ENCODE results near the gene KCNQ2. TPM values are rescaled to one million over a fixed set of nuclear protein-coding genes. Genes with fewer than 3 reads are reported as not detected.

The KCNQ2 gene
- total and polyA plus RNA-seq, 2 experiments from 2014 or later, result 68.5 to 92.4 TPM

- Histone ChIP-seq H3K4me3 (peak overlapping the region; percentile 56), H3K4me1 (ENCODE audit: insufficient read depth) (peaks cover 20% of the 10 kb centered on the region), H3K27ac (ENCODE audit: low read depth) (no peak overlapping the region), H3K27me3 (ENCODE audit: insufficient read depth) (peaks cover 36% of the 10 kb centered on the region), H3K36me3 (ENCODE audit: insufficient read depth) (no peaks in the 10 kb centered on the region), H2AFZ (no peak overlapping the region), H3K79me2 (replicated peaks; ENCODE audit: insufficient read depth) (no peaks in the 10 kb centered on the region), H3F3A (replicated peaks; ENCODE audit: low read depth) (no peaks in the 10 kb centered on the region), H3K9me2 (ENCODE audit: insufficient read depth) (no peaks in the 10 kb centered on the region), H4K20me1 (replicated peaks; ENCODE audit: insufficient read depth) (no peaks in the 10 kb centered on the region), H3K4me2 (peak overlapping the region; percentile 76)
- no peaks in the 10 kb centered on the region for H3K36me3 Mint-ChIP-seq (ENCODE audit: low read depth)
- peaks cover 5% of the 10 kb centered on the region; the same call in 2 of the 3 replicates for H3K4me1 Mint-ChIP-seq
- no peaks in the 10 kb centered on the region for H3K9me3 Mint-ChIP-seq
- H3K27ac Mint-ChIP-seq, result no peak overlapping the region
- TF ChIP-seq NANOG (IDR thresholded peaks at IDR 0.05; ENCODE audit: borderline replicate concordance), result no peak
- TF ChIP-seq POLR2AphosphoS5 (IDR thresholded peaks at IDR 0.05; ENCODE audit: low read depth), result no peak
- no peak for TF ChIP-seq EZH2 (IDR thresholded peaks at IDR 0.05; ENCODE audit: low read depth, unreplicated experiment)
- TF ChIP-seq, protein P1, sequence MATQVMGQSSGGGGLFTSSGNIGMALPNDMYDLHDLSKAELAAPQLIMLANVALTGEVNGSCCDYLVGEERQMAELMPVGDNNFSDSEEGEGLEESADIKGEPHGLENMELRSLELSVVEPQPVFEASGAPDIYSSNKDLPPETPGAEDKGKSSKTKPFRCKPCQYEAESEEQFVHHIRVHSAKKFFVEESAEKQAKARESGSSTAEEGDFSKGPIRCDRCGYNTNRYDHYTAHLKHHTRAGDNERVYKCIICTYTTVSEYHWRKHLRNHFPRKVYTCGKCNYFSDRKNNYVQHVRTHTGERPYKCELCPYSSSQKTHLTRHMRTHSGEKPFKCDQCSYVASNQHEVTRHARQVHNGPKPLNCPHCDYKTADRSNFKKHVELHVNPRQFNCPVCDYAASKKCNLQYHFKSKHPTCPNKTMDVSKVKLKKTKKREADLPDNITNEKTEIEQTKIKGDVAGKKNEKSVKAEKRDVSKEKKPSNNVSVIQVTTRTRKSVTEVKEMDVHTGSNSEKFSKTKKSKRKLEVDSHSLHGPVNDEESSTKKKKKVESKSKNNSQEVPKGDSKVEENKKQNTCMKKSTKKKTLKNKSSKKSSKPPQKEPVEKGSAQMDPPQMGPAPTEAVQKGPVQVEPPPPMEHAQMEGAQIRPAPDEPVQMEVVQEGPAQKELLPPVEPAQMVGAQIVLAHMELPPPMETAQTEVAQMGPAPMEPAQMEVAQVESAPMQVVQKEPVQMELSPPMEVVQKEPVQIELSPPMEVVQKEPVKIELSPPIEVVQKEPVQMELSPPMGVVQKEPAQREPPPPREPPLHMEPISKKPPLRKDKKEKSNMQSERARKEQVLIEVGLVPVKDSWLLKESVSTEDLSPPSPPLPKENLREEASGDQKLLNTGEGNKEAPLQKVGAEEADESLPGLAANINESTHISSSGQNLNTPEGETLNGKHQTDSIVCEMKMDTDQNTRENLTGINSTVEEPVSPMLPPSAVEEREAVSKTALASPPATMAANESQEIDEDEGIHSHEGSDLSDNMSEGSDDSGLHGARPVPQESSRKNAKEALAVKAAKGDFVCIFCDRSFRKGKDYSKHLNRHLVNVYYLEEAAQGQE (IDR thresholded peaks at IDR 0.05; ENCODE audit: unreplicated experiment), result no peak
- TF ChIP-seq EZH2phosphoT487 (IDR thresholded peaks at IDR 0.05; ENCODE audit: unreplicated experiment), result no peak
- TF ChIP-seq STAT1 (IDR thresholded peaks at IDR 0.05; ENCODE audit: unreplicated experiment), result no peak
- no peak for TF ChIP-seq CTCF (conservative IDR thresholded peaks at IDR 0.05; ENCODE audit: low read depth in 2 of 2)
- TF ChIP-seq JUNB (IDR thresholded peaks at IDR 0.05; ENCODE audit: unreplicated experiment), result no peak
- TF ChIP-seq, protein P2, sequence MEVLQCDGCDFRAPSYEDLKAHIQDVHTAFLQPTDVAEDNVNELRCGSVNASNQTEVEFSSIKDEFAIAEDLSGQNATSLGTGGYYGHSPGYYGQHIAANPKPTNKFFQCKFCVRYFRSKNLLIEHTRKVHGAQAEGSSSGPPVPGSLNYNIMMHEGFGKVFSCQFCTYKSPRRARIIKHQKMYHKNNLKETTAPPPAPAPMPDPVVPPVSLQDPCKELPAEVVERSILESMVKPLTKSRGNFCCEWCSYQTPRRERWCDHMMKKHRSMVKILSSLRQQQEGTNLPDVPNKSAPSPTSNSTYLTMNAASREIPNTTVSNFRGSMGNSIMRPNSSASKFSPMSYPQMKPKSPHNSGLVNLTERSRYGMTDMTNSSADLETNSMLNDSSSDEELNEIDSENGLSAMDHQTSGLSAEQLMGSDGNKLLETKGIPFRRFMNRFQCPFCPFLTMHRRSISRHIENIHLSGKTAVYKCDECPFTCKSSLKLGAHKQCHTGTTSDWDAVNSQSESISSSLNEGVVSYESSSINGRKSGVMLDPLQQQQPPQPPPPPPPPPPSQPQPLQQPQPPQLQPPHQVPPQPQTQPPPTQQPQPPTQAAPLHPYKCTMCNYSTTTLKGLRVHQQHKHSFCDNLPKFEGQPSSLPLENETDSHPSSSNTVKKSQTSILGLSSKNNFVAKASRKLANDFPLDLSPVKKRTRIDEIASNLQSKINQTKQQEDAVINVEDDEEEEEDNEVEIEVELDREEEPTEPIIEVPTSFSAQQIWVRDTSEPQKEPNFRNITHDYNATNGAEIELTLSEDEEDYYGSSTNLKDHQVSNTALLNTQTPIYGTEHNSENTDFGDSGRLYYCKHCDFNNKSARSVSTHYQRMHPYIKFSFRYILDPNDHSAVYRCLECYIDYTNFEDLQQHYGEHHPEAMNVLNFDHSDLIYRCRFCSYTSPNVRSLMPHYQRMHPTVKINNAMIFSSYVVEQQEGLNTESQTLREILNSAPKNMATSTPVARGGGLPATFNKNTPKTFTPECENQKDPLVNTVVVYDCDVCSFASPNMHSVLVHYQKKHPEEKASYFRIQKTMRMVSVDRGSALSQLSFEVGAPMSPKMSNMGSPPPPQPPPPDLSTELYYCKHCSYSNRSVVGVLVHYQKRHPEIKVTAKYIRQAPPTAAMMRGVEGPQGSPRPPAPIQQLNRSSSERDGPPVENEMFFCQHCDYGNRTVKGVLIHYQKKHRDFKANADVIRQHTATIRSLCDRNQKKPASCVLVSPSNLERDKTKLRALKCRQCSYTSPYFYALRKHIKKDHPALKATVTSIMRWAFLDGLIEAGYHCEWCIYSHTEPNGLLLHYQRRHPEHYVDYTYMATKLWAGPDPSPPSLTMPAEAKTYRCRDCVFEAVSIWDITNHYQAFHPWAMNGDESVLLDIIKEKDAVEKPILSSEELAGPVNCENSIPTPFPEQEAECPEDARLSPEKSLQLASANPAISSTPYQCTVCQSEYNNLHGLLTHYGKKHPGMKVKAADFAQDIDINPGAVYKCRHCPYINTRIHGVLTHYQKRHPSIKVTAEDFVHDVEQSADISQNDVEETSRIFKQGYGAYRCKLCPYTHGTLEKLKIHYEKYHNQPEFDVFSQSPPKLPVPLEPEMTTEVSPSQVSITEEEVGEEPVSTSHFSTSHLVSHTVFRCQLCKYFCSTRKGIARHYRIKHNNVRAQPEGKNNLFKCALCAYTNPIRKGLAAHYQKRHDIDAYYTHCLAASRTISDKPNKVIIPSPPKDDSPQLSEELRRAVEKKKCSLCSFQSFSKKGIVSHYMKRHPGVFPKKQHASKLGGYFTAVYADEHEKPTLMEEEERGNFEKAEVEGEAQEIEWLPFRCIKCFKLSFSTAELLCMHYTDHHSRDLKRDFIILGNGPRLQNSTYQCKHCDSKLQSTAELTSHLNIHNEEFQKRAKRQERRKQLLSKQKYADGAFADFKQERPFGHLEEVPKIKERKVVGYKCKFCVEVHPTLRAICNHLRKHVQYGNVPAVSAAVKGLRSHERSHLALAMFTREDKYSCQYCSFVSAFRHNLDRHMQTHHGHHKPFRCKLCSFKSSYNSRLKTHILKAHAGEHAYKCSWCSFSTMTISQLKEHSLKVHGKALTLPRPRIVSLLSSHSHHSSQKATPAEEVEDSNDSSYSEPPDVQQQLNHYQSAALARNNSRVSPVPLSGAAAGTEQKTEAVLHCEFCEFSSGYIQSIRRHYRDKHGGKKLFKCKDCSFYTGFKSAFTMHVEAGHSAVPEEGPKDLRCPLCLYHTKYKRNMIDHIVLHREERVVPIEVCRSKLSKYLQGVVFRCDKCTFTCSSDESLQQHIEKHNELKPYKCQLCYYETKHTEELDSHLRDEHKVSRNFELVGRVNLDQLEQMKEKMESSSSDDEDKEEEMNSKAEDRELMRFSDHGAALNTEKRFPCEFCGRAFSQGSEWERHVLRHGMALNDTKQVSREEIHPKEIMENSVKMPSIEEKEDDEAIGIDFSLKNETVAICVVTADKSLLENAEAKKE (CRISPR knock-in tag; IDR thresholded peaks at IDR 0.05), result no peak
- TF ChIP-seq CREB1 (CRISPR knock-in tag; IDR thresholded peaks at IDR 0.05; ENCODE audit: low read depth), result no peak
- no peak for TF ChIP-seq ZNF114 (CRISPR knock-in tag; IDR thresholded peaks at IDR 0.05)
- TF ChIP-seq ZNF331 (CRISPR knock-in tag; IDR thresholded peaks at IDR 0.05; ENCODE audit: low read depth), result no peak
- peaks cover 28% of the 10 kb centered on the region for H3K27me3 Mint-ChIP-seq (ENCODE audit: insufficient read depth, low read depth, poor library complexity)
- ATAC-seq (peak; percentile 10), DNase-seq (ENCODE audit: low spot score) (no peak)
- peak overlapping the region; percentile 69 for H3K4me3 Mint-ChIP-seq
These were observed 25.8 kb upstream of the KCNQ2 start for GRCh38 chr20:63497946-63498935.

Measured in GM23338 (cell line).